NCI-H82 (cell line): ENCODE data around the gene CSRP1.
A peak's percentile ranks its signal among the peaks of the same experiment; 100 is the strongest.

ENCODE experiments used
- DNase-seq: peaks from one replicate; lab custom pipeline; 2025; lab: John Stamatoyannopoulos, UW

CSRP1 gene

GRCh38 chr1:201513498-201514243 lies 6.7 kb upstream of the CSRP1 start:
- DNase-seq = no peak

- no peak for DNase-seq
Measured at GRCh38 chr1:201511941-201512539, 5.1 kb upstream of the CSRP1 start.

GRCh38 chr1:201511396-201511940 lies 4.5 kb upstream of the CSRP1 start:
- no peak for DNase-seq

- no peak for DNase-seq
Measured at GRCh38 chr1:201510734-201511133, 3.8 kb upstream of the CSRP1 start.

GRCh38 chr1:201509601-201510374 lies 2.9 kb upstream of the CSRP1 start:
- no peak for DNase-seq

GRCh38 chr1:201508809-201509208 lies 1.9 kb upstream of the CSRP1 start:
- DNase-seq = no peak

- DNase-seq = no peak
Measured at GRCh38 chr1:201507360-201507675, 395 bp upstream of the CSRP1 start.

GRCh38 chr1:201506092-201506491 lies 831 bp downstream of the CSRP1 start:
- DNase-seq = no peak

- DNase-seq = no peak
Measured at GRCh38 chr1:201505503-201505890, 1.4 kb downstream of the CSRP1 start.

GRCh38 chr1:201504799-201505502 lies 2.0 kb downstream of the CSRP1 start:
- DNase-seq = no peak

GRCh38 chr1:201504179-201504631 lies 2.7 kb downstream of the CSRP1 start:
- no peak for DNase-seq

- DNase-seq = no peak
Measured at GRCh38 chr1:201503397-201504176, 3.3 kb downstream of the CSRP1 start.

GRCh38 chr1:201502511-201502857 lies 4.4 kb downstream of the CSRP1 start:
- DNase-seq = no peak

- DNase-seq = peak; percentile 45
Measured at GRCh38 chr1:201501812-201502510, 5.0 kb downstream of the CSRP1 start.

GRCh38 chr1:201501144-201501543 lies 5.8 kb downstream of the CSRP1 start:
- no peak for DNase-seq

GRCh38 chr1:201500670-201501120 lies 6.2 kb downstream of the CSRP1 start:
- DNase-seq = no peak

GRCh38 chr1:201499795-201500669 lies 6.9 kb downstream of the CSRP1 start:
- DNase-seq = no peak

GRCh38 chr1:201499191-201499590 lies 7.7 kb downstream of the CSRP1 start:
- DNase-seq = no peak

- no peak for DNase-seq
Measured at GRCh38 chr1:201498621-201499020, 8.3 kb downstream of the CSRP1 start.
